ENCODE results near the gene UBL4B. TPM values are rescaled to one million over a fixed set of nuclear protein-coding genes. Genes with fewer than 3 reads are reported as not detected.
A peak's percentile ranks its signal among the peaks of the same experiment; 100 is the strongest.
"Not testable (repeated sequence)": the region's sequence is repeated elsewhere in the genome, so short reads cannot be mapped to it uniquely, and the experiment has no call there.

UBL4B gene
- total RNA-seq, 1 donor from 2014 or later, result not detected

DNA sequence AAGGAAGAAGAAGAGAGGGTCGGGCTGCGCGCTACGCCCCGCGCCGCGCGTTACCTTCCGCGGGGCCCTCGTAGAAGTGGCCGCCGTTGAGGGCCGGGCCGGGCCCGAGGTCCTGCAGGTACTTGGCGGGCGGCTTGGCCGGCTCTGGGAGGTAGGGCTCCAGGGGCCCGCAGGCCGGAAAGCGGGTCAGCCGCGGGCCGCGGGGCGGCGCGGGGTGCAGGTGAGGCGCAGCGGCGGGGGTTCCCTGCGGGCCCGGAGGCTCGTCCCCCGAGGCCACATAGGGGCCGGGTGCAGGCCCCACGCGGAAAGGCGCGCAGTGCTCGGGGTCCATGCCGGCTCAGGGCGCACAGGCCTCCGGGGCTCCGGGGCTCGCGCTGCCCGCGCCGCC lies 42.0 kb upstream of the UBL4B start:
- no peak overlapping the region for H3K4me3 Mint-ChIP-seq (ENCODE audit: unreplicated experiment)
- peaks cover 4% of the 10 kb centered on the region for H3K4me1 Mint-ChIP-seq (ENCODE audit: low read depth)
- peaks cover 65% of the 10 kb centered on the region for H3K27me3 Mint-ChIP-seq (ENCODE audit: low read depth)
- peak; percentile 82 for DNase-seq (ENCODE audit: low spot score)
- TF ChIP-seq, protein P1, sequence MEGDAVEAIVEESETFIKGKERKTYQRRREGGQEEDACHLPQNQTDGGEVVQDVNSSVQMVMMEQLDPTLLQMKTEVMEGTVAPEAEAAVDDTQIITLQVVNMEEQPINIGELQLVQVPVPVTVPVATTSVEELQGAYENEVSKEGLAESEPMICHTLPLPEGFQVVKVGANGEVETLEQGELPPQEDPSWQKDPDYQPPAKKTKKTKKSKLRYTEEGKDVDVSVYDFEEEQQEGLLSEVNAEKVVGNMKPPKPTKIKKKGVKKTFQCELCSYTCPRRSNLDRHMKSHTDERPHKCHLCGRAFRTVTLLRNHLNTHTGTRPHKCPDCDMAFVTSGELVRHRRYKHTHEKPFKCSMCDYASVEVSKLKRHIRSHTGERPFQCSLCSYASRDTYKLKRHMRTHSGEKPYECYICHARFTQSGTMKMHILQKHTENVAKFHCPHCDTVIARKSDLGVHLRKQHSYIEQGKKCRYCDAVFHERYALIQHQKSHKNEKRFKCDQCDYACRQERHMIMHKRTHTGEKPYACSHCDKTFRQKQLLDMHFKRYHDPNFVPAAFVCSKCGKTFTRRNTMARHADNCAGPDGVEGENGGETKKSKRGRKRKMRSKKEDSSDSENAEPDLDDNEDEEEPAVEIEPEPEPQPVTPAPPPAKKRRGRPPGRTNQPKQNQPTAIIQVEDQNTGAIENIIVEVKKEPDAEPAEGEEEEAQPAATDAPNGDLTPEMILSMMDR (IDR thresholded peaks at IDR 0.05), result no peak
- no peaks in the 10 kb centered on the region for H3K9me3 Mint-ChIP-seq (ENCODE audit: low read depth)
- no peak overlapping the region for H3K27ac Mint-ChIP-seq (ENCODE audit: unreplicated experiment)
- H3K36me3 Mint-ChIP-seq (ENCODE audit: low read depth), result peaks cover 8% of the 10 kb centered on the region

DNA sequence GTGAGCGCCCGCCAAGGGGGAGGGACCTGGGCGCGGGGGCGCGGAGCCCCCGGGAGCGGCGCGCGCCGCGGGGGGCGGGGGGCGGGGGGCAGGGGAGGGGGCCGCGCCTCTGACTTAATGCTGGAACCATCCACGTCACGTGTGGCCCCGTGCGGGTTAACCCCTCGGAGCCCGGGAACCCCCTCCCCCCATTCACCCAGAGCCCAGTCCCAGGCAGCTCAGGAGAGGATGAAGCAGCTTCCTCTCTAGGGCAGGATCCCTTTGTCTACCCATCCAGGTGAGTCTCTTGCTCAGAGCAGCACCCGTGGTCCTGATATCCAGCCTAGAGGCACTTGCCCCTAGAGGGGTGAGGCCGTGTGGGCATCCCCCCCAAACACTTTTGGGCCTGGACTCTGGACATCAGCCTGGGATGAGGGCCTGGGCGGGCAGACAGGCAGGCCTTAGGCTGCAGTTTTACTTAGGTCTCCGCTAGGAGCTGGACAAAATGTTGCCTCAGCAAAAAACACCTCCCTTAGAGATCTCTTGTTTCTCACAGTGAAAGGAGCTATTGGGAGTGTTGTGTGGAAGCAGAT lies 41.5 kb upstream of the UBL4B start, which contains the start of gene ALX3:
Gene ALX3, minus strand, starts transcription at position 2 of the 572 bp plus-strand sequence. CDS start 60 bp downstream, outside the sequence.
- no peaks in the 10 kb centered on the region for H3K9me3 Mint-ChIP-seq (ENCODE audit: low read depth)
- TF ChIP-seq, protein P1 (IDR thresholded peaks at IDR 0.05), result no peak
- H3K27me3 Mint-ChIP-seq (ENCODE audit: low read depth), result peaks cover 67% of the 10 kb centered on the region
- no peak for DNase-seq (ENCODE audit: low spot score)
- H3K4me3 Mint-ChIP-seq (ENCODE audit: unreplicated experiment), result no peak within 1 kb of the TSS
- peaks cover 4% of the 10 kb centered on the region for H3K4me1 Mint-ChIP-seq (ENCODE audit: low read depth)
- H3K27ac Mint-ChIP-seq (ENCODE audit: unreplicated experiment), result no peak within 1 kb of the TSS
- peaks cover 8% of the 10 kb centered on the region for H3K36me3 Mint-ChIP-seq (ENCODE audit: low read depth)

DNA sequence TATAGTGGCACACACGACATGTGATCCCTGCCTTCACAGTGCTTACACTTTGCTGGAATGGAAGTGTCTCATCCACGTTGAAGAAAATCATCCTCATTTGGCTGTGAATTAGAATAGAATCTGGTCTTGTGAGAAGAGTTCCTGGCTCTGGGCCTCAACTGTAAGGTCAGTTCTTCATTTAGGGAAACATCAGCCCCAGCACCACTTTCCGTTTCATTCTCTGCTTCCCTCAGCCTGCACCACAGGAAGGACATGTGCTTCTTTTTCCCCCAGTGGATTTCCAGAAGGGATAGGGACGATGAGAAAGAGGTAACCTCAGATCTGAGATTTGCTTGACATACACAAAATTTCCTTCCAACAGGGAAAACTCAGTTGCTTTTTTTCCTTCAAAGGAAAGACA lies 38.1 kb upstream of the UBL4B start:
- Mint-ChIP-seq H3K27me3 (ENCODE audit: low read depth) (peaks cover 55% of the 10 kb centered on the region), H3K27ac (ENCODE audit: unreplicated experiment) (no peak overlapping the region), H3K36me3 (ENCODE audit: low read depth) (peaks cover 8% of the 10 kb centered on the region), H3K4me3 (ENCODE audit: unreplicated experiment) (no peak overlapping the region), H3K4me1 (ENCODE audit: low read depth) (no peaks in the 10 kb centered on the region), H3K9me3 (ENCODE audit: low read depth) (no peaks in the 10 kb centered on the region)
- no peak for DNase-seq (ENCODE audit: low spot score)
- TF ChIP-seq, protein P1 (IDR thresholded peaks at IDR 0.05), result no peak

DNA sequence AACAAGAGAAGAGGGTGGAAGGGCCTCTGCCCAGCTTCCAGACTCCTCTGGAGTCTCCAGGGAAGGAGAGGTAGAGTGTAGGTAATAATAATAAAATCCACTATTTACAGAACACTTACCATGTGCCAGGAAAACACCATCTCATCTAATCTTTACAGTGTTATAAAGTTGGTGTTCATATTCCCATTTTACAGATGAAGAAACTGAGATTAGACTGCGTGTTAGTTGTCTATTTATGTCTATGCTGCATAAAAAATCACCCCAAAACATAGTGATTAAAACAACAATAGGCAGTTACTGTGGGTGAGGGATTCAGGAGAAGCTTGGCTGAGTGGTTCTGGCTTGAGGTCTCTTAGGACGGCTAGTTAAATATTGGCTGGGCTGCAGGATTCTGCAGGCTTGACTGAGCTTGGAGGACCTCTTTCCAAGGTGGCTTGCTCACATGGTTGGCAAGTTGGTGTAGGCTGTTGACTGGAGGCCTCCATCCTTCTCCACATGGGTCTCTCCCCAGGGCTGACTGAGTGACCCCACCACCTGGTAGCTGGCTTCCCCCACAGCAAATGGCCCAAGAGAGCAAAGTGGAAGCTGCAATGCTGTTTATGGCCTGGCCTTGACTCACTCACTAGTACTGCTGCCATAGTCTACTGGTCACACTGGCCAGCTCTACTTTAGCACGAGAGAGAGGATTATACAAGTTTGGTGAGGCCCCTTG lies 35.3 kb upstream of the UBL4B start:
- TF ChIP-seq, protein P1 (IDR thresholded peaks at IDR 0.05), result no peak
- no peaks in the 10 kb centered on the region for H3K4me1 Mint-ChIP-seq (ENCODE audit: low read depth)
- peaks cover 5% of the 10 kb centered on the region for H3K36me3 Mint-ChIP-seq (ENCODE audit: low read depth)
- H3K4me3 Mint-ChIP-seq (ENCODE audit: unreplicated experiment), result no peak overlapping the region
- H3K9me3 Mint-ChIP-seq (ENCODE audit: low read depth), result no peaks in the 10 kb centered on the region
- peaks cover 44% of the 10 kb centered on the region for H3K27me3 Mint-ChIP-seq (ENCODE audit: low read depth)
- no peak overlapping the region for H3K27ac Mint-ChIP-seq (ENCODE audit: unreplicated experiment)
- no peak for DNase-seq (ENCODE audit: low spot score)

DNA sequence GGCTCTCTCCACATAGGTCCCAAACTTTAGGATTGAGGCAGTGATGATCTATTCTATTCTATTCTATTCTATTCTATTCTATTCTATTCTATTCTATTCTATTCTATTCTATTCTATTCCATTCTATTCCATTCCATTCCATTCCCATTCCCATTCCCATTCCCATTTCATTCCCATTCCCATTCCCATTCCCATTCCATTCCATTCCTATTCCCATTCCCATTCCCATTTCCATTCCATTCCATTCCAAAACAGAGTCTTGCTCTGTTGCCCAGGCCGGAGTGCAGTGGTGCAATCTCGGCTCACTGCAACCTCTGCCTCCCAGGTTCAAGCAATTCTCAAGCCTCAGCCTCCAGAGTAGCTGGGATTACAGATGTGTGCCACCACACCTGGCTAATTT lies 32.2 kb upstream of the UBL4B start:
- not testable (repeated sequence) for H3K9me3 Mint-ChIP-seq (ENCODE audit: low read depth); H3K36me3 Mint-ChIP-seq (ENCODE audit: low read depth); DNase-seq (ENCODE audit: low spot score); H3K27ac Mint-ChIP-seq (ENCODE audit: unreplicated experiment); H3K4me3 Mint-ChIP-seq (ENCODE audit: unreplicated experiment)
- H3K4me1 Mint-ChIP-seq (ENCODE audit: low read depth), result peaks cover 13% of the 10 kb centered on the region
- peaks cover 44% of the 10 kb centered on the region for H3K27me3 Mint-ChIP-seq (ENCODE audit: low read depth)
